Activated CD8-positive, alpha-beta memory T cell treated with anti-CD3 and anti-CD28 coated beads for 1 hour (primary cell): Measurements from ENCODE around the gene APCDD1.
"Not testable (repeated sequence)": the region's sequence is repeated elsewhere in the genome, so short reads cannot be mapped to it uniquely, and the experiment has no call there.

Experiments used
- DNase-seq, 2 donors: peaks; one replicate each; pipeline ENCODE4 v3.0.0-alpha.2; 2020; ENCODE audit warnings: low read depth in 1 of 2; ENCODE audit errors: extremely low read depth in 1 of 2

The APCDD1 gene

DNA sequence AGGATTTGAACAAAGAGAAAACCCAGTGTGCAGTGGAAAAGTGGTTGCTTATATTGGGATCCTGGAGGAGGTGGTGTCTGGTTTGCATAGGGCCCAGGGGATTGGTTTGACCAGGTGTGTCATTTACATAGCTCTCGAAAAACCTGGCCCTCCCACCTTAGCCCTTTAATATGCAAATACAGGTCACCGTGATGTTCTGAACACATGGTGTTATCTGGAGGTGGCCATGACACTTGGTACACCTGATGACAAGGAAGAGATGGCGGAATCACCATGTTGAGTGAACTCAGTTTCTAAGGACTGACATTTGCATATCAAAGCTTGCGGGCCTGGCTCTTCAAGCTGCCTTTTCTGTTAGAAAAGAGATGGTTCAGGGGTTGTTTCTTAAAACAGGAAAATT is 69.1 kb downstream of the APCDD1 start:
- no peak for DNase-seq

- no peak for DNase-seq
These were observed 70.3 kb downstream of the APCDD1 start for GRCh38 chr18:10524507-10525370.

DNA sequence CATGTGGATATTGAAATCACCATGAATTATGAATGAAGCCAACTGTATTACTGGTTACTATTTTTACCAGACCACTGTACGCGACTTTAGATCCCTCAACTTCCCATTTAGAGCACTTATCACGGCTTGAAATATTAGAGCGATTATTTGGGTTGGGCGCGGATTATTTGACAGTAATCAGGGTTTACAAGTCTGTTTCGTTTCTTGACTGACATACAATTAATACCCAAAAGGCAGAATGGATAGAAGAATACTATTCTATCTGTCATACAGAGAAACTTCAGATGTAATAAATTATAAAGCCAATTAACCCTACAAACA is 70.9 kb downstream of the APCDD1 start:
- no peak for DNase-seq

DNA sequence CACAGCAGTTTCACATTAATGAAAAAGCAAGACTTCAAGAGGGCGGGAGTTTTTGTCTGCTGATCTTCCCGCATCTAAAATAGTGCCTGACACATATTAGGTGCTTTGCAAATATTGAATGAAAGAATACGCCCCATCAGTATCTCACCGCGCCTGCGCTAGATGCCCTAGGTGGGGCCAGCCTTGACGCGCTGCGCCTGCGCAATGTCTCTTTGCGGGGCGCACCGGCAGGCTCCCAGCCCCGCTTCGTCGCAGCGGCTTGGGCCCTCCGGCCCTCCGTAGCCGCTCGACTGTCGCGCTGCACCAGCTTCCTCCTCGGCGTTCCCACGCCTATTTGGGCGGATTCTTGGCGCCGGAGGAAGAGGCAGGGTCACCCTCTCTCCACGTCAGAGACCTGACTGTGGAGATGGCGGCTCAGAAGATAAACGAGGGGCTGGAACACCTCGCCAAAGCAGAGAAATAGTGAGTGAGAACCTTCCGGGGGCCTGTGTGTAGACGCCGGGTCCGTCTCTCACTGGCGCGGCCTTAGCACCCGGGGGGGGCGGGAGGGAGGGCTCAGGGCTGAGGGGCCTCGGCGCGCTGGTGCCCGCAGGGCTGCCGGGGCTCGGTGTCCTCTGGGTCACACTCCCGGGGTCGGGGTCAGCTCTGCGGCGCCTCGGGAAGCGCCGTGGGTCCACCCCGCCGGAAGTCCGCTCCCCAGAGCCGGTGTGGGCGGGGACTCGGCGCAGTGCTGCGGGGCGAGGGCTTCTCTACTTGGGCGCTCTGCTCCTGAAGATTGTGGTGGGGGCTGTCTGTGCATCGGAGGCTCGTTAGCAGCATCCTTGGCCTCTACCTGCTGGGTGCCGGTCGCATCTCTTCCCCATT is 71.5 kb downstream of the APCDD1 start, which contains the start of gene NAPG:
Gene NAPG, plus strand, starts transcription at position 331 of the 864 bp plus-strand sequence. Its CDS starts 76 bp downstream, at position 407.
- DNase-seq, result peak; percentile 77 to 83

GRCh38 chr18:10526561-10526949 is 72.1 kb downstream of the APCDD1 start:
- no peak for DNase-seq

DNA sequence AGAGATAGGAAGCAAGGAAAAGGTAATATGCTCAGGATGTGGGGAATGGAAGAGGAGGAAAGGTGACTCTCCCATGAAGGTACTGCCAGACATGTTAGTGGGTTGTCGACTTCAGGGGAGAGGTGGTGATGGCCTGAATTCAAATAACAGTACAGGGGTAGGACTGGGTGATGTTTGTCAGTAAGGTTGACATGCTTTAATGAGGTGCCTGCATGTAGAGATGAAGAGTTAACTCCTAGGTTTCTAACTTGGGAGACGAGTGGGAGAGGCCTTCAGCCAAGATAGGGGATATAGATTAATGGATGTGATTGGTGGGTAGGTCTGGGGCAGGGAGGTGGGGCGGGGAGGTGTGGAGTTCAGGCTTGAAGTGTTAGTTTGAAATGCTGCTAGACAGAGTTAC is 74.0 kb downstream of the APCDD1 start:
- no peak for DNase-seq

DNA sequence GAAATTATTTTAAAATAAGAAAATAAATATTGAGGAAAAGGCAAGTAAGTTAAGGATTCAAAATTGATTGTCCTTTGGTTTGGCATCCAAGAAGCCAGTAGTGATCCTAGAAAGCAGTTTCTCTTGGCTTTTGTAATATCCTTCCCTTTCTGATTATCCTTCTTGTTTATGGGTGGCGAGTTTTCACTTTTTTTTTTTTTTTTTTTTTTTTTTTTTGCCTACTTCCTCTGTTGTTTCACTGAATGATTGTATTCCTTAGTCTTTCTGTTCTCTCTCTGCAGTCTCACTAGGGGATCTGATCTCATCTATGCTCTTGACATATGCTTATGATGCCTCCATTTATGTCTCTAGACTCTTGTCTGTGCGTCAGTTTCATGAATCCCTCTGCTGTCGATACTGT is 75.6 kb downstream of the APCDD1 start:
- DNase-seq, result no peak

- DNase-seq, result no peak
These were observed 76.4 kb downstream of the APCDD1 start for GRCh38 chr18:10530852-10531251.

DNA sequence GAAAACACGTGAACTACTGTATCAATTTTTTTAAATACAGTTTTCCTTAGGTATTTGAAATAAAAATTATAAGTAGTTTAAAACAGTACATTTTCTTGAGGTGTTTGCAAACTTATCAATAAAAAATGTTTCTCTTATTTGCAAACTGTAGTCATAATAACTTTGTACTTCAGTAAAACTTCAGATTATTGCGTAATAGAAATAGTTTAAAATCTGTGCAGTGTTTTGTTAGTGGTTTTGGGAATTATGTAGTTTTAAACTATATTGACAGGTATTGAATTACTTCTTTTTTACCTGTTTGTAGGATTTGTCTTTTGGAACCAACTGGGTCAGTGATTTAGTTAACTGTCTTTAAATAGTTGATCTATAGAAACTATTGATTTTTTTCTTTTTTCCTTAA is 78.7 kb downstream of the APCDD1 start:
- no peak for DNase-seq

GRCh38 chr18:10536280-10536679 is 81.8 kb downstream of the APCDD1 start:
- no peak for DNase-seq

GRCh38 chr18:10537765-10538164 is 83.3 kb downstream of the APCDD1 start:
- no peak for DNase-seq

- DNase-seq, result not testable (repeated sequence)
These were observed 84.7 kb downstream of the APCDD1 start for GRCh38 chr18:10539124-10539523.
